SIG-M5 treated with dmso at 0.1 percent for 504 hours (cell line): ENCODE results near the gene PKM.
"Not testable (repeated sequence)": the region's sequence is repeated elsewhere in the genome, so short reads cannot be mapped to it uniquely, and the experiment has no call there.

ENCODE experiments used
- DNase-seq: peaks from one replicate; lab custom pipeline; 2025; ENCODE audit not compliant: unreplicated experiment; lab: John Stamatoyannopoulos, UW

PKM gene

GRCh38 chr15:72231066-72231832 lies at the start of gene PKM:
PKM (minus strand) TSS chr15:72231190; CDS start chr15:72219097, 12,093 bp downstream.
- DNase-seq, result peak; percentile 90

- DNase-seq, result no peak
These were observed 49.8 kb upstream of the PKM start for GRCh38 chr15:72280751-72281150.

GRCh38 chr15:72278737-72279136 lies 47.7 kb upstream of the PKM start:
- no peak for DNase-seq

GRCh38 chr15:72276326-72276700 lies 45.3 kb upstream of the PKM start:
- no peak for DNase-seq

- DNase-seq, result not testable (repeated sequence)
These were observed 44.8 kb upstream of the PKM start for GRCh38 chr15:72275635-72276325.

GRCh38 chr15:72272997-72273352 lies 42.0 kb upstream of the PKM start:
- no peak for DNase-seq

- peak; percentile 98 for DNase-seq
These were observed 41.4 kb upstream of the PKM start, which contains the start of gene PARP6 for GRCh38 chr15:72272213-72272996. PARP6 (minus strand) TSS chr15:72272554; CDS start chr15:72267477, 5,077 bp downstream.

GRCh38 chr15:72271895-72272212 lies 40.9 kb upstream of the PKM start:
- no peak for DNase-seq

GRCh38 chr15:72271221-72271620 lies 40.2 kb upstream of the PKM start:
- DNase-seq, result no peak

GRCh38 chr15:72269739-72270138 lies 38.7 kb upstream of the PKM start:
- DNase-seq, result no peak

- no peak for DNase-seq
These were observed 34.0 kb upstream of the PKM start for GRCh38 chr15:72265031-72265430.

GRCh38 chr15:72252663-72253299 lies 21.8 kb upstream of the PKM start:
- DNase-seq, result no peak

GRCh38 chr15:72249142-72249810 lies 18.3 kb upstream of the PKM start:
- DNase-seq, result peak; percentile 2

GRCh38 chr15:72248514-72248913 lies 17.5 kb upstream of the PKM start:
- DNase-seq, result no peak

- DNase-seq, result no peak
These were observed 11.9 kb upstream of the PKM start for GRCh38 chr15:72242775-72243370.

- no peak for DNase-seq
These were observed 8.7 kb upstream of the PKM start for GRCh38 chr15:72239652-72240051.

GRCh38 chr15:72238586-72238985 lies 7.6 kb upstream of the PKM start:
- DNase-seq, result no peak

- DNase-seq, result no peak
These were observed 6.8 kb upstream of the PKM start for GRCh38 chr15:72237853-72238224.

GRCh38 chr15:72237029-72237852 lies 6.3 kb upstream of the PKM start:
- peak; percentile 94 for DNase-seq
